Loucy (cell line): ENCODE measurements around the gene SCAF8.

Experiments used
- H2AFZ ChIP-seq: fragments of 200-600 bp; sonication (generic); 2 replicates; pipeline ENCODE4 v1.6.0; 2016; ENCODE audit warnings: antibody characterized with exemption, mild to moderate bottlenecking, low read length, moderate library complexity
- H3F3A ChIP-seq: fragments of 200-600 bp; 2 replicates; pipeline ENCODE4 v1.6.0; 2016; ENCODE audit warnings: antibody characterized with exemption, low read depth, mild to moderate bottlenecking
- H3K27me3 ChIP-seq: fragments of 200-600 bp; sonication (generic); 2 replicates; pipeline ENCODE4 v1.6.1; 2014; ENCODE audit warnings: low read length, mild to moderate bottlenecking; ENCODE audit not compliant: insufficient read depth, poor library complexity, severe bottlenecking
- H3K36me3 ChIP-seq: fragments of 200-600 bp; sonication (generic); 2 replicates; pipeline ENCODE4 v1.6.1; 2016; ENCODE audit warnings: low read length; ENCODE audit not compliant: insufficient read depth
- H3K4me1 ChIP-seq: fragments of 200-600 bp; sonication (generic); 2 replicates; pipeline ENCODE4 v1.5.1; 2014; ENCODE audit warnings: low read length, mild to moderate bottlenecking; ENCODE audit not compliant: insufficient read depth, poor library complexity, severe bottlenecking
- H3K4me2 ChIP-seq: fragments of 200-600 bp; sonication (generic); 2 replicates; pipeline ENCODE4 v1.6.0; 2014; ENCODE audit warnings: antibody characterized with exemption, low read length, low read depth, mild to moderate bottlenecking; ENCODE audit not compliant: poor library complexity, severe bottlenecking
- H3K4me3 ChIP-seq: fragments of 200-600 bp; sonication (generic); 2 replicates; pipeline ENCODE4 v1.5.1; 2014; ENCODE audit warnings: low read length, mild to moderate bottlenecking, mixed read lengths; ENCODE audit not compliant: poor library complexity, severe bottlenecking
- H3K79me2 ChIP-seq: fragments of 200-600 bp; sonication (generic); 2 replicates; pipeline ENCODE4 v1.6.1; 2014; ENCODE audit warnings: low read length; ENCODE audit not compliant: insufficient read depth
- H3K9ac ChIP-seq: fragments of 200-600 bp; sonication (generic); 2 replicates; pipeline ENCODE4 v1.6.0; 2014; ENCODE audit warnings: mild to moderate bottlenecking, low read depth, low read length, moderate library complexity; ENCODE audit not compliant: poor library complexity, severe bottlenecking
- H3K9me2 ChIP-seq: fragments of 200-600 bp; sonication (generic); replicated peaks from 2 replicates; pipeline ENCODE4 v1.6.1; 2016; ENCODE audit warnings: low read depth, low read length, mixed read lengths
- H3K9me3 ChIP-seq: fragments of 200-600 bp; sonication (generic); 2 replicates; pipeline ENCODE4 v1.6.1; 2014; ENCODE audit warnings: mild to moderate bottlenecking, antibody characterized with exemption, low read length, low read depth; ENCODE audit not compliant: insufficient read depth
- H4K20me1 ChIP-seq: fragments of 200-600 bp; sonication (generic); 2 replicates; pipeline ENCODE4 v1.6.0; 2014; ENCODE audit warnings: antibody characterized with exemption, low read length, mild to moderate bottlenecking; ENCODE audit not compliant: insufficient read depth, poor library complexity, severe bottlenecking
- EZH2phosphoT487 ChIP-seq: fragments of 200-600 bp; IDR thresholded peaks from 2 replicates; pipeline ENCODE4 v1.6.1; 2018; ENCODE audit warnings: antibody characterized with exemption, mild to moderate bottlenecking, moderate library complexity, borderline replicate concordance
- TF ChIP-seq, protein P1 (sequence below): fragments of 200-600 bp; sonication (generic); conservative IDR thresholded peaks from 2 replicates; pipeline ENCODE4 v1.5.1; 2014; ENCODE audit warnings: mild to moderate bottlenecking, antibody characterized with exemption, low read length

Gene SCAF8

DNA sequence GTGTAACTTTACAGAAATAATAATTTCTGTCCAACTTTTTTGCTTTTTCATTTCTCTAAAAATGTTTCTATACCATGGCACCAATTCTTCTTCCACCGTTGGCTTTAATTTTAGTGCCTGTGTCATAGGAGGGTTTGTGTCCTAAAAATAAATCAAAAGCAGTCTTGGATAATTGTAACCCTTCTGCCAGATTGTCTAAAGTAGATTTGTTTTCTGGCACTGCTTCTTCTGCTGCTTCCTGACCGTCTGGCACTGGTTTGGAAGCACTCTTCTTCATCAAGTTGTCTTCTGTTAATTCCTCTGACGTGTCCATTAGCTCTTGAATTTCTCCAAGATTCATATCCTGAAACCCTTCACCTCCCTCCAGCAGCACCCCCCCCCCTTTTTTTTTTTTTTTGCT, 33.1 kb downstream of the SCAF8 start:
- H3K27me3 ChIP-seq: no peaks in the 10 kb centered on the region
- H3K4me2 ChIP-seq: no peak overlapping the region
- no peak overlapping the region for H2AFZ ChIP-seq
- H3F3A ChIP-seq: no peaks in the 10 kb centered on the region
- no peaks in the 10 kb centered on the region for H3K9me2 ChIP-seq
- H3K4me1 ChIP-seq: peaks cover 8% of the 10 kb centered on the region
- H3K79me2 ChIP-seq: peaks cover 100% of the 10 kb centered on the region
- no peaks in the 10 kb centered on the region for H3K9me3 ChIP-seq
- H3K36me3 ChIP-seq: peaks cover 10% of the 10 kb centered on the region; the same call in 1 of the 2 replicates
- TF ChIP-seq, protein P1, sequence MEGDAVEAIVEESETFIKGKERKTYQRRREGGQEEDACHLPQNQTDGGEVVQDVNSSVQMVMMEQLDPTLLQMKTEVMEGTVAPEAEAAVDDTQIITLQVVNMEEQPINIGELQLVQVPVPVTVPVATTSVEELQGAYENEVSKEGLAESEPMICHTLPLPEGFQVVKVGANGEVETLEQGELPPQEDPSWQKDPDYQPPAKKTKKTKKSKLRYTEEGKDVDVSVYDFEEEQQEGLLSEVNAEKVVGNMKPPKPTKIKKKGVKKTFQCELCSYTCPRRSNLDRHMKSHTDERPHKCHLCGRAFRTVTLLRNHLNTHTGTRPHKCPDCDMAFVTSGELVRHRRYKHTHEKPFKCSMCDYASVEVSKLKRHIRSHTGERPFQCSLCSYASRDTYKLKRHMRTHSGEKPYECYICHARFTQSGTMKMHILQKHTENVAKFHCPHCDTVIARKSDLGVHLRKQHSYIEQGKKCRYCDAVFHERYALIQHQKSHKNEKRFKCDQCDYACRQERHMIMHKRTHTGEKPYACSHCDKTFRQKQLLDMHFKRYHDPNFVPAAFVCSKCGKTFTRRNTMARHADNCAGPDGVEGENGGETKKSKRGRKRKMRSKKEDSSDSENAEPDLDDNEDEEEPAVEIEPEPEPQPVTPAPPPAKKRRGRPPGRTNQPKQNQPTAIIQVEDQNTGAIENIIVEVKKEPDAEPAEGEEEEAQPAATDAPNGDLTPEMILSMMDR: no peak
- TF ChIP-seq EZH2phosphoT487: no peak
- no peak overlapping the region for H3K9ac ChIP-seq
- no peak overlapping the region for H3K4me3 ChIP-seq
- H4K20me1 ChIP-seq: peaks cover 99% of the 10 kb centered on the region

DNA sequence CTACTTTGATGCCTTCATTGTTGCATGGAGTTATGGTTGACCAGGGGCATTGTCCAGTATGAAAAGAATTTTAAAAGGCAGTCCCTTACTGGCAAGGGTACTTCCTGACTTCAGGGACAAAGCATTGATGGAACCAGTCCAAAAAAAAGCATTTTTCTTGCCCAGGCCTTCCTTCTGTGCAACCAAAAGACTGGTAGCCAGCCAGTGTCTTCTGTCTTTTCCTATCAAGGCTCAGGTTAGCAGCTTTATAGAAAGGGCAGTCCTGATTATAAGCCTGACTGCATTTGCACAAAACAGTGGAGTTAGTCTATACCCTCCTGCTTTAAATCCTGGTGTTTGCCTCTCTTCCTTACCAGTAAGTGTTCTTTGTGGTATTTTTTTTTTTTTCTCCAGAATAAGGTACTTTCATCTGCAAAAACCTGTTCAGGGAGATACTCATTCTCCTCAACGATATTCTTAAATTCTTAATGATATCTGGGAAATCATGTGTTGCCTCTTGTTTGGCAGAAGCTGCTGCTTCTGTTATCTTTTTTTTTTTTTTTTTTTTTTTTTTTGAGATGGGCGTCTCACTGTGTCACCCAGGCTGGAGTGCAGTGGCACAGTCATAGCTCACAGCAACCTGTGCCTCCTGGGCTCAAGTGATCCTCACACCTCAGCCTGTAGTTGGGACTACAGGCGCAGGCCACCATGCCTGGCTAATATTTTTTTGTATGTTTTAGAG, 33.9 kb downstream of the SCAF8 start:
- Histone ChIP-seq H3K9me2 (no peaks in the 10 kb centered on the region), H3K9me3 (no peaks in the 10 kb centered on the region), H3F3A (no peaks in the 10 kb centered on the region), H4K20me1 (peaks cover 99% of the 10 kb centered on the region), H3K4me2 (no peak overlapping the region), H3K4me1 (peaks cover 8% of the 10 kb centered on the region), H2AFZ (no peak overlapping the region), H3K9ac (no peak overlapping the region), H3K36me3 (peaks cover 10% of the 10 kb centered on the region; the same call in 1 of the 2 replicates), H3K79me2 (peaks cover 100% of the 10 kb centered on the region), H3K27me3 (no peaks in the 10 kb centered on the region), H3K4me3 (no peak overlapping the region)
- TF ChIP-seq, protein P1: no peak
- no peak for TF ChIP-seq EZH2phosphoT487

DNA sequence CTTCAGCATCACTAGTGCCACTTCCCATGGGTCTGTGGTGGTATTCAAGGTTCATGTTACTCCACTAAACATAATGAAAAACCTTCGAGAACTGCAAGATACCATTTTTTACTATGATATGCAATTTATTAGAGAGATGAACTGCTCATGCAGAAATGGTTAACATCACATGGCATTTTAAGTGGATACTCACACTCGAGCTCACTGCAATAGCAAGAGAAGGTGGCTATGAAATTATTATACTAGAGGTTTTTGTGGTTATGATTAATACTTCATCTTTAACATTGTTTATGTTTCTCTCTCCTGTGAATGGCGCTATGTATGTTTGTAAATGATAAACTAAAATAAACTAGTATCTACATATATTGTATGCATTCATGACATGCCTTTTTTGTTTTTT, 35.1 kb downstream of the SCAF8 start:
- peaks cover 10% of the 10 kb centered on the region; the same call in 1 of the 2 replicates for H3K36me3 ChIP-seq
- peaks cover 98% of the 10 kb centered on the region for H4K20me1 ChIP-seq
- H3K27me3 ChIP-seq: no peaks in the 10 kb centered on the region
- H3K4me3 ChIP-seq: no peak overlapping the region
- H3F3A ChIP-seq: no peaks in the 10 kb centered on the region
- H3K79me2 ChIP-seq: peaks cover 100% of the 10 kb centered on the region
- H3K4me2 ChIP-seq: no peak overlapping the region
- no peak overlapping the region for H2AFZ ChIP-seq
- no peaks in the 10 kb centered on the region for H3K9me3 ChIP-seq
- peaks cover 8% of the 10 kb centered on the region for H3K4me1 ChIP-seq
- H3K9ac ChIP-seq: no peak overlapping the region
- TF ChIP-seq, protein P1: no peak
- TF ChIP-seq EZH2phosphoT487: no peak
- no peaks in the 10 kb centered on the region for H3K9me2 ChIP-seq
